HepG2 (cell line): ENCODE data around the gene ZNF324B. TPM values are rescaled to one million over a fixed set of nuclear protein-coding genes. Genes with fewer than 3 reads are reported as not detected.

Experiments
- ATAC-seq: fragments of 200-7000 bp; cut with Tn5 transposase; 3 replicates; pipeline ENCODE4 v1.9.1; 2020; ENCODE audit warnings: mild to moderate bottlenecking, moderate library complexity
- BruUV-seq: library from RNA; stranded (reverse); fragments of 400-500 nt; replicated peaks from 2 replicates; lab custom pipeline; 2021; lab: Mats Ljungman, UMichigan
- CTCF ChIA-PET: fragments of 300-600 bp; formaldehyde crosslinking; extraction: SDS; loops from one replicate; lab custom pipeline; 2021; ENCODE audit warnings: low total read pairs, inconsistent platforms, low intra/inter-chr PET ratio; lab: Yijun Ruan, JAX
- POLR2A ChIA-PET: fragments of 350-600 bp; sonication (Branson Sonifier 250); formaldehyde crosslinking; loops from one replicate; lab custom pipeline; 2020; ENCODE audit warnings: antibody characterized with exemption, inconsistent platforms; lab: Yijun Ruan, JAX
- DNase-seq: peaks from one replicate; pipeline ENCODE4 v3.0.0-alpha.2; 2015; ENCODE audit warnings: low spot score
- FAIRE-seq: peaks from 3 replicates; lab custom pipeline; 2011; peaks lifted over from hg19 to GRCh38; lab: Jason Lieb, UNC
- H2AFZ ChIP-seq: one replicate; pipeline ENCODE4 v1.6.1; 2011; ENCODE audit warnings: low read length, inconsistent platforms
- H3K27ac ChIP-seq: fragments of 300-600 bp; 3 replicates; pipeline ENCODE4 v1.8.0; 2011; ENCODE audit warnings: mixed run types, mild to moderate bottlenecking, mixed read lengths, low read length, inconsistent platforms; ENCODE audit not compliant: insufficient read depth; ENCODE audit errors: extremely low read length
- H3K27me3 ChIP-seq, 2 experiments: fragments of 200-600 bp in 1 of 2; 2 replicates in 1 of 2; 3 replicates in 1 of 2; pipeline versions ENCODE4 v1.6.0 to v1.8.0; 2011; ENCODE audit warnings: low read length in 2 of 2, mild to moderate bottlenecking in 2 of 2, moderate library complexity in 2 of 2, inconsistent platforms in 1 of 2; ENCODE audit not compliant: insufficient read depth in 2 of 2, control insufficient read depth in 1 of 2
- H3K36me3 ChIP-seq, 2 experiments: fragments of 200-600 bp in 1 of 2; replicated peaks in 1 of 2; 2 replicates in 1 of 2; 3 replicates in 1 of 2; pipeline versions ENCODE4 v1.5.1 to v1.8.0; 2011; ENCODE audit warnings: low read length in 2 of 2, inconsistent platforms in 1 of 2; ENCODE audit not compliant: insufficient read depth in 2 of 2, control insufficient read depth in 1 of 2
- H3K4me1 ChIP-seq: 2 replicates; pipeline ENCODE4 v1.5.1; 2012; ENCODE audit warnings: low read length, inconsistent platforms; ENCODE audit not compliant: insufficient read depth
- H3K4me2 ChIP-seq: 2 replicates; pipeline ENCODE4 v1.6.0; 2011; ENCODE audit warnings: low read depth, low read length, inconsistent platforms
- H3K4me3 ChIP-seq, 3 experiments: fragments of 200-600 bp in 1 of 3; sonication (generic), shearing (Covaris generic) in 1 of 3; replicated peaks in 1 of 3; 2 replicates each; pipeline ENCODE4 v1.5.1; 2011 to 2016; ENCODE audit warnings: low read length in 3 of 3, inconsistent platforms in 2 of 3, low read depth in 2 of 3, mild to moderate bottlenecking in 2 of 3, control low read depth in 1 of 3, mixed read lengths in 1 of 3; ENCODE audit not compliant: insufficient read depth in 1 of 3
- H3K79me2 ChIP-seq: one replicate; pipeline ENCODE4 v1.6.1; 2011; ENCODE audit warnings: low read length, inconsistent platforms; ENCODE audit not compliant: insufficient read depth
- H3K9ac ChIP-seq: 2 replicates; pipeline ENCODE4 v1.6.0; 2011; ENCODE audit warnings: mild to moderate bottlenecking, low read depth, low read length, inconsistent platforms; ENCODE audit not compliant: insufficient read depth
- H3K9me3 ChIP-seq: 2 replicates; pipeline ENCODE4 v1.5.1; 2012; ENCODE audit warnings: mild to moderate bottlenecking, low read length
- H4K20me1 ChIP-seq: 2 replicates; pipeline ENCODE4 v1.6.0; 2011; ENCODE audit warnings: inconsistent platforms, mild to moderate bottlenecking, low read length, moderate library complexity; ENCODE audit not compliant: insufficient read depth
- EEA1 ChIP-seq: sonication (generic); formaldehyde crosslinking; IDR thresholded peaks from 2 replicates; pipeline ENCODE4 v1.5.1; 2020; ENCODE audit warnings: mild to moderate bottlenecking, missing genetic modification reagents, borderline replicate concordance
- ELF1 ChIP-seq: sonication (generic); formaldehyde crosslinking; IDR thresholded peaks from 2 replicates; pipeline ENCODE4 v1.4.0; 2020; ENCODE audit warnings: missing genetic modification reagents
- FOXO1 ChIP-seq: sonication (generic); formaldehyde crosslinking; IDR thresholded peaks from 2 replicates; pipeline ENCODE4 v1.4.0; 2020; ENCODE audit warnings: missing genetic modification reagents
- HHEX ChIP-seq: IDR thresholded peaks from 2 replicates; pipeline ENCODE4 v1.6.1; 2016; ENCODE audit warnings: control low read depth
- HOXD1 ChIP-seq: sonication (generic); formaldehyde crosslinking; IDR thresholded peaks from 2 replicates; pipeline ENCODE4 v1.5.0; 2020; ENCODE audit warnings: missing genetic modification reagents
- NR1H2 ChIP-seq: sonication (generic); formaldehyde crosslinking; IDR thresholded peaks from 2 replicates; pipeline ENCODE4 v1.8.1; 2022; ENCODE audit warnings: low read depth, missing genetic modification reagents, borderline replicate concordance
- REPIN1 ChIP-seq: sonication (generic); formaldehyde crosslinking; IDR thresholded peaks from 2 replicates; pipeline ENCODE4 v1.8.0; 2022; ENCODE audit warnings: missing genetic modification reagents, low read depth, mild to moderate bottlenecking, borderline replicate concordance
- TBL1XR1 ChIP-seq: fragments of 150-350 bp; IDR thresholded peaks from 2 replicates; pipeline ENCODE4 v1.6.1; 2014; ENCODE audit warnings: borderline replicate concordance, low read length; ENCODE audit not compliant: partially characterized antibody
- TCF7 ChIP-seq: sonication (generic); IDR thresholded peaks from 2 replicates; pipeline ENCODE4 v1.6.1; 2016; ENCODE audit warnings: antibody characterized with exemption, low read depth
- THAP11 ChIP-seq: IDR thresholded peaks from 2 replicates; pipeline ENCODE4 v1.6.1; 2016; ENCODE audit warnings: missing biosample characterization, missing genetic modification reagents
- U2AF1 ChIP-seq: fragments of 200-400 bp; formaldehyde crosslinking; optimal IDR thresholded peaks from 2 replicates; pipeline ENCODE3; 2017; ENCODE audit warnings: mild to moderate bottlenecking, low read depth, low read length
- ZNF296 ChIP-seq: sonication (generic); formaldehyde crosslinking; conservative IDR thresholded peaks from 2 replicates; pipeline ENCODE4 v1.5.0; 2020; ENCODE audit warnings: mild to moderate bottlenecking, missing genetic modification reagents
- ZNF577 ChIP-seq: sonication (generic); formaldehyde crosslinking; IDR thresholded peaks from 2 replicates; pipeline ENCODE4 v1.4.0; 2020; ENCODE audit warnings: mild to moderate bottlenecking, low read depth, missing genetic modification reagents, borderline replicate concordance
- ZNF720 ChIP-seq: sonication (generic); formaldehyde crosslinking; IDR thresholded peaks from 2 replicates; pipeline ENCODE4 v1.4.0; 2020; ENCODE audit warnings: missing genetic modification reagents
- ZNF749 ChIP-seq: sonication (generic); formaldehyde crosslinking; IDR thresholded peaks from 2 replicates; pipeline ENCODE4 v1.8.0; 2022; ENCODE audit warnings: mild to moderate bottlenecking, missing genetic modification reagents, moderate library complexity, borderline replicate concordance
- ZNF83 ChIP-seq: sonication (generic); formaldehyde crosslinking; IDR thresholded peaks from 2 replicates; pipeline ENCODE4 v1.4.0; 2020; ENCODE audit warnings: missing genetic modification reagents, mild to moderate bottlenecking, borderline replicate concordance
- whole genome bisulfite sequencing: methylation state at CpG from one replicate; pipeline ENCODE4 v1.1.6; 2017; ENCODE audit warnings: low lambda C conversion rate; 5-methylcytosine and 5-hydroxymethylcytosine counted together
- in situ Hi-C: cut with HindIII; loops from 2 replicates; pipeline ENCODE4 v1.10.0; 2017; ENCODE audit warnings: low pct_unique_long_range_greater_than_20kb; ENCODE audit not compliant: extremely low pct_ligation_motif_present
- intact Hi-C: fragments of 100-400 bp; cut with micrococcal nuclease; formaldehyde crosslinking; loops from one replicate; pipeline ENCODE4 v1.10.0; 2022; ENCODE audit not compliant: unreplicated experiment
- polyA plus RNA-seq, 8 experiments: library from polyadenylated mRNA; depleted of rRNA in 3 of 8; stranded (reverse) in 7 of 8; unstranded in 1 of 8; fragments of >200 nt; fragmentation: Illumina TruSeq in 4 of 8; extraction: Trizol in 4 of 8; gene quantifications; 2 replicates each; pipeline versions ENCODE4 v1.2.1 to v1.2.3, GENCODE V29; 2011 to 2016; ENCODE audit warnings: low read depth in 4 of 8, missing spikeins in 1 of 8, mixed read lengths in 1 of 8; ENCODE audit not compliant: insufficient read depth in 1 of 8
- total RNA-seq, 5 experiments: library from RNA; depleted of rRNA; stranded (reverse); fragments of >200 nt; fragmentation: Illumina TruSeq; extraction: Trizol; gene quantifications; 2 replicates each; pipeline ENCODE4 v1.2.3, GENCODE V29; 2016; ENCODE audit warnings: low read depth in 1 of 5
- TF ChIP-seq, protein P1 (sequence below): sonication (generic); formaldehyde crosslinking; IDR thresholded peaks from 2 replicates; pipeline ENCODE4 v1.4.0; 2020; ENCODE audit warnings: missing genetic modification reagents
- TF ChIP-seq, protein P2 (sequence below): sonication (generic); formaldehyde crosslinking; IDR thresholded peaks from 2 replicates; pipeline ENCODE4 v1.8.0; 2022; ENCODE audit warnings: mild to moderate bottlenecking, missing genetic modification reagents, moderate library complexity

ZNF324B gene
- total and polyA plus RNA-seq, 2 of the 13 experiments (the other 11 are each of a cell fraction or from before 2014, with no cell fraction given) = 0.53 to 3.0 TPM

DNA sequence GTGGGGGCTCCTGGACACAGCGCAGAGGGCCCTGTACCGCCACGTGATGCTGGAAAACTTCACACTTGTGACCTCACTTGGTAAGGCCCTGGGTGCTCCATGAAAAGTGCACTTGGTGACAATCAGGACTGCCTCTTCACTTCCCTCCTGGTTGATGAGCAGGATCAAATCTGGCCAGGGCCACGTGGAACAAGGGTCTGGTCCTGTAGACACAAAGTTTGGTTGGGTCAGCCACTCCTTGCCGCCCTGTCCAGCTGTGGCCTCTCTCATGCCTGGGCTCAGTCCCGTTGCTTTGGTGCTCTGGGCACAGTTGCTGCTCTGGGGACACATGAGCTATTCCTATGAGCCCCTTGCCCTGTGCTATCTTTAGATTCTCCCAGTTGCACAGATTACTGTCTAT is 2.3 kb downstream of the ZNF324B start (continued):
- TF ChIP-seq FOXO1 (CRISPR knock-in tag) = no peak
- no peak for TF ChIP-seq TCF7
- TF ChIP-seq REPIN1 (CRISPR knock-in tag) = no peak
- no peak for TF ChIP-seq ZNF749 (CRISPR knock-in tag)
- no peak for TF ChIP-seq ZNF577 (CRISPR knock-in tag)
- TF ChIP-seq ZNF296 = no peak

DNA sequence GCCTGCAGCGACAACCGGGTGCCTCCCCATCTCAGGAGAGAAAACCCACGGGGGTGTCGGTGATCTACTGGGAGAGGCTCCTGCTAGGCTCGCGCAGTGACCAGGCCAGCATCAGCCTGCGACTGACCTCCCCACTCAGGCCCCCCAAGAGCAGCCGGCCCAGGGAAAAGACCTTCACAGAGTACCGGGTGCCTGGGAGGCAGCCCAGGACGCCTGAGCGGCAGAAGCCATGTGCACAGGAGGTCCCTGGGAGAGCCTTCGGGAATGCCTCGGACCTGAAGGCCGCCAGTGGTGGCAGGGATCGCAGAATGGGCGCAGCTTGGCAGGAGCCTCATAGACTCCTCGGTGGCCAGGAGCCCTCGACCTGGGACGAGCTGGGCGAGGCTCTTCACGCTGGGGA is 3.9 kb downstream of the ZNF324B start:
- Histone ChIP-seq H3K9ac (no peak overlapping the region), H3K27ac (no peak overlapping the region), H3K4me1 (peaks cover 7% of the 10 kb centered on the region), H3K4me3 (no peak overlapping the region), H3K79me2 (no peaks in the 10 kb centered on the region), H3K36me3 (no peaks in the 10 kb centered on the region), H4K20me1 (no peaks in the 10 kb centered on the region), H2AFZ (no peak overlapping the region), H3K27me3 (no peaks in the 10 kb centered on the region), H3K4me2 (no peak overlapping the region), H3K9me3 (no peaks in the 10 kb centered on the region)
- CTCF ChIA-PET = no interaction called here
- DNase-seq (no peak), FAIRE-seq (no peak), ATAC-seq (no peak)
- POLR2A ChIA-PET = no interaction called here
- intact Hi-C loops = no loop called here
- 97% methylated on average over 9 of the region's 21 CpGs for WGBS
- BruUV-seq = no TSS peak
- in situ Hi-C loops = no loop called here
- no peak for TF ChIP-seq FOXO1 (CRISPR knock-in tag)
- TF ChIP-seq HHEX (CRISPR knock-in tag) = no peak
- no peak for TF ChIP-seq ZNF720 (CRISPR knock-in tag)
- no peak for TF ChIP-seq U2AF1
- TF ChIP-seq TBL1XR1 = no peak
- no peak for TF ChIP-seq EEA1 (CRISPR knock-in tag)
- TF ChIP-seq, protein P1, sequence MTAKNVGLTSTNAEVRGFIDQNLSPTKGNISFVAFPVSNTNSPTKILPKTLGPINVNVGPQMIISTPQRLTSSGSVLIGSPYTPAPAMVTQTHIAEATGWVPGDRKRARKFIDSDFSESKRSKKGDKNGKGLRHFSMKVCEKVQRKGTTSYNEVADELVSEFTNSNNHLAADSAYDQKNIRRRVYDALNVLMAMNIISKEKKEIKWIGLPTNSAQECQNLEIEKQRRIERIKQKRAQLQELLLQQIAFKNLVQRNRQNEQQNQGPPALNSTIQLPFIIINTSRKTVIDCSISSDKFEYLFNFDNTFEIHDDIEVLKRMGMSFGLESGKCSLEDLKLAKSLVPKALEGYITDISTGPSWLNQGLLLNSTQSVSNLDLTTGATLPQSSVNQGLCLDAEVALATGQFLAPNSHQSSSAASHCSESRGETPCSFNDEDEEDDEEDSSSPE (CRISPR knock-in tag) = no peak
- no peak for TF ChIP-seq ZNF83 (CRISPR knock-in tag)
- TF ChIP-seq, protein P2, sequence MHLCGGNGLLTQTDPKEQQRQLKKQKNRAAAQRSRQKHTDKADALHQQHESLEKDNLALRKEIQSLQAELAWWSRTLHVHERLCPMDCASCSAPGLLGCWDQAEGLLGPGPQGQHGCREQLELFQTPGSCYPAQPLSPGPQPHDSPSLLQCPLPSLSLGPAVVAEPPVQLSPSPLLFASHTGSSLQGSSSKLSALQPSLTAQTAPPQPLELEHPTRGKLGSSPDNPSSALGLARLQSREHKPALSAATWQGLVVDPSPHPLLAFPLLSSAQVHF (CRISPR knock-in tag) = no peak
- TF ChIP-seq HOXD1 = no peak
- no peak for TF ChIP-seq ELF1 (CRISPR knock-in tag)
- no peak for TF ChIP-seq NR1H2 (CRISPR knock-in tag)
- no peak for TF ChIP-seq THAP11
